ENCODE measurements around the gene ABHD16A.

Gene ABHD16A

DNA sequence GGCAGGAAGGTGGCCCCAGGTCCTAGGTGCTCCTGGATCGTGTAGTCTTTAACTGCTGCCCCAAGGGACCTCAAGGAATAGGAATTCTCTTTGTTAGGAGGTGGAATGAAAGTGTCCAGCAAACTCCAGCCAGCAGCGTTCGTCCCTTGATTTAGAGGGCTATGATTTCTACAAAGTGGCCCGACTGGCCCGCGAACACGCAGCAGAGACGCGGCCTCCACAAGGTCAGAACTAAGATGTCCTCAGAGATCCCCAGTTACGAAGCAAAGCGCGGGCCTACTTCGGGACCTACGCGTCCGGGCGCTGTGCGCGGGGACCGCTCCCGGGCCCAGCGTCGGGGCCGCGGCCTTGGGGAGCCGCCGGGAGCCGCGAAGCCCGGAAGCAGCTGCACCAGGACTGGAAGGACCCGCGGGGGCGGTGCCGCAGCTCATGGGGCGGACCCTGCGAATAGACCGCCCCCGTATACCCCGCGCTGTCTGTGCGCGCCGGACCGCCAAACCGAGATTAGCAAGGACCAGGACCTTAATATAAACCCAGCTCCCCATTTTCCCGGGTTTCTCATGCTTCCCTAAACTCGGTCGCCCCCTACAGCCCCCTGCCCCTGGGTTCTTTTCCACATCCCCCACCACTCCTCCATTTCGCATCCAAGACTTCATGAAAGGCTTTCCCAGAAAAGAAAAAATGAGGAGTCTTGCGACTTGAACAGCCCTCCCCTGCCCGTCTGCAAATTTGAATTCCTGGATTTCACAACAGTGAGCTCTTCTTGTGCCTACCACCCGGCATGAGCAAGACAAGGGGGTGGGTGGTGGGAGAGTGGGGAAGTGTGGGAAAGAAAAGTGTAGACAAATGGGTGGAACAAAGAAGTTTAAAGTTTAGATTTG lies 42.5 kb downstream of the ABHD16A start, which contains the start of gene C6orf47:
TSS of gene C6orf47 (minus strand) at position 398 of the 881 bp plus-strand sequence. CDS start 831 bp downstream, outside the sequence.
- DNase-seq: peak; percentile 71

DNA sequence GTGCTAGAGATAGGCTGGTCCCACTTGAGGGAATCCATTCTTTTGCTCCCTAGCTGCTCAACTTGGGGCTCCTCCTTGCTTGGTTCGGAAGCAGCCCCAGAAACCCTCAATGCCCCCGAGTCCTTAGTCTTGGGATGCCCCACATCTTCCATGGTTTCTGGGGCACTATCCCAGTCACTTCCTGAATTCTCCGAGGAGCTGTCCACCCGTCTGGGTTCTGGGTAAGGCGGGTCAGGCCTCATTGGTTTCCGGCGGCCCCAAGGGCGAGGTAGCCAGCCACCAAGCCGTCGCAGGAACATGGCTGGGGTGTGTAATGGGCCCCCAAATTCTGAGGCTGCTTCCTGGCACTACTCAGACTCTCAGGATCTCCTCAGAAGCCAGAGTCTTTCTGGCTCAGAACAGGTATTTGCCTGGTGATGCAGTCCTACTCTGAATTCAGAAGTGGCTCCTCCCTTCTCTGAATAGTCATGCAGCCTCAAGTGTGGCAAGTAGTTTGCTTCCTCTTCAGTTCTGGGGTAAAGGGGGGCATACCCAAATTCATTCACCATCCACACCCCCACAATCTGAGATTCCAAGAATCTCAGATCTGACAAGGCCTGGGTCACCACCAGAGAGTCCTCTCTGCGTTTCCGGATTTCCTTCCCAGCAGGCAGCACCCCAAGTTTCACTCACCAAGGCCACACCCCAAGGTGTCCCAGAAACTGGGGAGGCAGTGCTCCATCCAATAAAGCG lies 43.3 kb downstream of the ABHD16A start:
- DNase-seq: no peak

DNA sequence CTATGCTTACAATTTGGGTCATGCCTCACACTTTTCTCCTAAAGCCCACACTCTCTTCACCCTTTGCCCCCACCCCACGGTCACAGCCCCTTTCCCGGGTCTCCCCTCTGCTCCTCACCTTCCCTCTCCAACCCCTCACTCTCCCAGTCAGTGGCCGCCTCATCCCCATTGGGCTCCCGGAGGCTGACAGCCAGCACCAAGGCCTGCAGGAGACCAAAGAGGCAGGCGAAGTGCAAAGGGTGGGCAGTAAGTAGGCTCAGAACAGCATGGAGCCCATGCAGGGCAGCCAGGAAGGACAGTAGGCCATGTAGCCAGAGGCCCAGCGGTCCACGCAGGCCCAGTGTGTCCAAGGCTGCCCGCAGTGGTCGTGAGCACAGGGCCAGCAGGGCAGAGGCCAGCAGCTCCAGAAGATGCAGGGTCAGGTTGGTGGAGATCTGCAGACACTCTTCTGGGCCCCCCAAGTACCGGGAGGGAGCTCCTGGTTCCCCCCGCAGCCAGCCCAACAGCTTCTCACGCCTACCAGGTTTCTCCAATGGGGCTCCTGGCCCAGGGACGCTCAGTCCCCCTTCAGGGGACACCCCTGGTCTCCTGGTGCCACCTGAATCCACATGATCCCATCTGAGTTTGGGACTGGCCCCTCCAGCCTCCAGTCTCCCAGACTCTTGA lies 44.0 kb downstream of the ABHD16A start:
- DNase-seq: no peak

DNA sequence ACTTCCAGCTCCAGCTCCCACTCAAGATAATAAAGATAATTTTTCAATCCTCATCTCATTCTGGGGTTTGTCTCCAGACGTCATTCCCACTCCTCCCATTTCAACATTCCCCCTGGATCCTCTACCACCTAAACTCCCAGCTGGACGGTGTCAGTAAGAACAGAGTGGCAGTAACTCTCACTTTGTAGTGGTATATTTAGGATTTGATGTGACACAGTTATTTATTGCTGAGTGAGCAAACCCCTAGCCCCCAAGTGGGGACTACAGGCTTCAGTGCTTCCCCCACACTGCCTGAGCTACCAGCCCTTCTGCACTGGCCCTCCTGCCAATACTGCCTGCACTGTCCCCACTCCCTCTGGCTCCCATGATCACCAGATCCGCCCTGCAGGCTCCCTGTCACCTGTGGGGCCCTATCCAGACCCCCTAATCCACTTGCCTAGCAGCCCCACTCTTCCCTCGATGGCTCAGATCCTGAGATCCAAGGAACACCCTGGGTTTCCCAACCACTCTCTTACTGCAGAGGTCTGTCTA lies 44.9 kb downstream of the ABHD16A start:
- DNase-seq: no peak

DNA sequence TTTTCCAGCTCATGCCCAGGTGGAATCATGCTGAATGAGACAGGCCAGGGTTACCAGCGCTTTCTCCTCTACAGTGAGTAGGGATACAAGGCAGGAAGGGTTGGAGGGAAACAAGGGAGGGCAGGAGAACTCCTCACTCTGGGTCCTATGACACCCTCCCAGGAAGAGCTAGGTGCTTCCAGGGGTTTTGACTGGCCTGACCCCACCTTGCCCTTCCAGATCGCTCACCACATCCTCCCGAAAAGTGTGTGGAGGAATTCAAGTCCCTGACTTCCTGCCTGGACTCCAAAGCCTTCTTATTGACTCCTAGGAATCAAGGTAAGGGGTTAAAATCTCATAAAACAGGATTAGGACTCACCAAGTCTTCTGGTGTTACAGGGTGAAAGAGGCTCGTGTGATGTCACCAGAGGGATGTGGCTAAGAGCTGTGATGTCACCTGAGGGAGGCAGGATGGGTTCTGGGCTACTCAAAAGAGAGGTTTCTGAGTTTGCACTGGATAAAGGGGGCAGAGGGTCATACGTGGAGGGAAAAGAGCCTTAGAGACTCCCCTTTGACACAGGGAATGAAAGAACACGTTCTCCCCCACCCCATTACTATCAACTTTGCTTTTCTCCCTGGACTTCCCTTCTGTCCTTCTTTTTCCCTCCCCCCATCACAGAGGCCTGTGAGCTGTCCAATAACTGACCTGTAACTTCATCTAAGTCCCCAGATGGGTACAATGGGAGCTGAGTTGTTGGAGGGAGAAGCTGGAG lies 45.5 kb downstream of the ABHD16A start:
- no peak for DNase-seq

DNA sequence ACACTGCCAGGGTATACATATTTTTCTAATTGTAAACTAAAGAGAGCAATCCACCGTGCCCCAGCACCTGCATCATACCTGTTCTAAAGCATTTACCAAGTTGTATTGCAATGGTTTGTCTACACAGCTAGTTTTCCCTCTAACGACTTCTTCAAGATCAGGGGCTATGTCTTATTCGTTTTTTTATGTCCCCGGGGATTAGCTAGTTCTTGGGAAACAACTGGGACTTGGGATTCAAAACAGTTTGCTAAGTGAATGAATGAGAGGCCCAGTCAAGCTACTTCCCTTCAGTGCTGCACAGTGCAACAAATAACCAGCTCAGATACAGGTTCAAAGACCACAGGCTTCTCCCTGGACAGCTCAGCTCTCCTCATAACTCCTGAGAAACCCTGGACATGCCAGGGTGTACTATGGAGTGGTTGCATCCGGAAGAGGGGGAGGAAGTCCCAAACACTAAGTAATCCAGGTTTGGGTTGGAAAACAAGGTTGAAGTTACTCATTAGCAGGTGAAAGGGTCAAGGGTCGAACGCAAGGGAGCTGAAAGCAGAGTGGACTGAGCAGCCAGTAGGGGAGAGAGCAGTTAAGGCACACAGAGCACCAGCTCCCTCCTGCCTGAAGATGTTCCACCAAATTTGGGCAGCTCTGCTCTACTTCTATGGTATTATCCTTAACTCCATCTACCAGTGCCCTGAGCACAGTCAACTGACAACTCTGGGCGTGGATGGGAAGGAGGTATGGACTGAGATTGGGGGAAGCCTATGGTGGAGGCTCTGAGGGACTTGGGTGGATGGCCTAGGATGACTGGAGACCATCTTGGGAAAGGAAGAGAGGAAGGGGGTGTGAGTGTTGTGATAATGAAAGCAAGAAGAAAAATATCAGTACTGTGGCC lies 47.5 kb downstream of the ABHD16A start, which contains the start of gene APOM:
TSS of gene APOM (plus strand) at position 546 of the 889 bp plus-strand sequence. CDS start at position 619, 73 bp downstream.
- no peak for DNase-seq

DNA sequence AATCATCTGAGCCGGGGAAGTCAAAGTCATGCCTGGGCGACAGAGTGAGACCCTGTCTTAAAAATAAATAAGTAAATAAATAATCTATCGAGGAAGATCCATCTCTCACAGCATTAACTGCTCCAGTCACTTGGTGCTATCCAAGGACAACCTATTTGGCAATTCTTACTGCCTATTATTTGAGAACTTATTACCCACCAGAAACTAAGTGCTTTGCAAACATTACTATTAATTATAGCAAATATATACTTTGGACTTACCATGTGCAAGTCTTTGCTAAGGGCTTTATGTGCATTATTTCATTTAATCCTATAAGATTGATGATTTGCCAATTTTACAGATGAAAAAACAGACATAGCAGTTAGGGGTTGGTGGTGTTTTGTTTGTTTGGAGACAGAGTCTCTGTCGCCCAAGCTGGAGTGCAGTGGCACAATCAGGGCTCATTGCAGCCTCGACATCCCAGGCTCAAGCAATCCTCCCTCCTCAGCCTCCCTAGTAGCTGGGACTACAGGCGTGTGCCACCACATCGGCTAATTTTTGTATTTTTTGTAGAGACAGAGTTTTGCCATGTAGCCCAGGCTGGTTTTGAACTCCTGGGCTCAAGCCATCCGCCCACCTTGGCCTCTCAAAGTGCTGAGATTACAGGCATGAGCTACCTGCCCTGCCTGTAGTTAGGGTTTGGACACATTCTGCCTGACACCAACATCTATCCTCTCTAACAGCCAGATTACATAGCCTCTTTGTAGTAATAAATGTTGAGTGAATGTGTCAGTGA lies 48.4 kb downstream of the ABHD16A start:
- DNase-seq: no peak

DNA sequence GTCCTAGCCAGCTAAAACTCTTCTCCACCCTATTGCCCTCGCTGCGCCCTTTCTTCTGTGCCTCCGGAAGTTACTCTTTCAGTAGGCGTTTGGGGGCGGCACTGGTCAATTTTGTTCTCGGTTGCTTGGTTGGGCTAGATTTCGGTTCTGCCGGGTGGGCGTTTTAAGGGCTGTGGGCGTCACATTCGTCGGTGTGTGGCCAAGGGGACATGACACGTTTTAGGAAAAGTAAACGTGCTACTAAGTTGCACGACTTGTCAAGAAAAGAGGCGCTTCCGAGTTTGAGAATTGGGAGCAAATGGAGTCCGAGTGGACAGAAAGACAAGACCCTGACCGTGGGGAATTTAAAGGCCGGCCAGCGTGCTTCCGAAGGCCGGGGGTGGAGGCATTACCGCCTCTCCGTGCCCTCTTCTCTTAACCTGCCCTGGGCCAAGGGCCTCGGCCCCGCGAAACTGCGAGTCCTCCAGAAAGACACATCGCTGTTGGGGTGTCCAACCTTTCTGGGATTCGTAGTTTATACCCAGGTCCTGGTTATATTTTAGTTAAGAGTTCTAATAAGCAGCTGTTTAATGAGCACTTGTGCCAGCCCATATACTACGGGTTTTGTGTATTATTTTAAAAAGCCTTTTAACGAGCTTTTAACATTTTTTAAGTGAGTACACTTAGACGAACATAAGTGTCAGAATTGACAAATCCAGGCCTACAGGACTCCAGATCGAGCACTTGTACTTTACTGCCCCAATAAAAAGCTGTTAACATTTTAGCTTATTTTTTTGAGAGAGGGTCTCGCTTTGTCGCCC lies 50.0 kb downstream of the ABHD16A start:
- DNase-seq: no peak

DNA sequence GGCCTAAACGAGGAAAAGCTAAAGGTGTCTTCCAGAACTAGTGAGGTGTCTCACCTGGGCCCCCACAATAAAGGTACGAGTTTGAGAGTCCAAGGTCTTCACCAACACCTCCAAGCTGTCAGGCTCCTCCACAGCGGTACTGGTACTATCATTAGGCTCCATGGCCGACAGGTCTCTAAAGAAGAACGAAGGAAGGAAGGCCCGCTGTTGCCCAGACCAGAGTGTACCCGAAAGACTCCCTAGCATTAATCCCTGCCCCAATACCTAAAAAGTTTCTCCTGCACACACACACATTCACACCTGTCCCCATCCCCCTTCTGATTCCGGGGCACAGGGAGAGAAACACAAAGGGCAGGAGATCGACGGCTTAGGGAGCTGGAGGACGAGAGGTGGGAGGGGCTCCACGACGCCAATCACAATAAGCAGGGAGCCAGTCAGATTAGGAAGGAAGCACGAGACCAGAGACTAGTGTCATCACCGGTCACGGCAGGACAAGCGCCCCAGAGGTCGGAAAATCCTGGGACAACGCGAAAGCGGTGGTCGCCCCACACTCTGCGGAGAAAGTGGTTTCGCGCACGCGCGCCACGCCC lies 51.4 kb downstream of the ABHD16A start:
- DNase-seq: no peak

DNA sequence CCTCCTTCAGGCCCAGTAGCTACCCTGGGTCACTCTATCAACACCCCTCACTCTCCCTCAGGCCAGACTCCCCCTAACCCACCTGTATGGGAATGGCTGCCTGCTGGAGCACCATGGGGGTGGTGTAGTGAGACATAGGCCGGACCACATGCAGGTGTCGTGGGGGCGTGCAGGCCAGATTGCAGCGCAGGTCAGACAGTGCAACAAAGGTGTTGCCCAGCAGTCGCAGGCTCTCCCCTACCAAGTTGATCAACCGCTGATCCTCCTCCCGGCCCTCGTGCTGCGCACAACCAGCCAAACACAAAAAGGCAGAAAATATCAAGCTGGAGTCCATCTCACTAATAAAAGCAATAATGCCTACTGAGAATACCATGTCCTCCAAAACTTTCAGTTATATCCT lies 57.8 kb downstream of the ABHD16A start:
- DNase-seq: no peak

DNA sequence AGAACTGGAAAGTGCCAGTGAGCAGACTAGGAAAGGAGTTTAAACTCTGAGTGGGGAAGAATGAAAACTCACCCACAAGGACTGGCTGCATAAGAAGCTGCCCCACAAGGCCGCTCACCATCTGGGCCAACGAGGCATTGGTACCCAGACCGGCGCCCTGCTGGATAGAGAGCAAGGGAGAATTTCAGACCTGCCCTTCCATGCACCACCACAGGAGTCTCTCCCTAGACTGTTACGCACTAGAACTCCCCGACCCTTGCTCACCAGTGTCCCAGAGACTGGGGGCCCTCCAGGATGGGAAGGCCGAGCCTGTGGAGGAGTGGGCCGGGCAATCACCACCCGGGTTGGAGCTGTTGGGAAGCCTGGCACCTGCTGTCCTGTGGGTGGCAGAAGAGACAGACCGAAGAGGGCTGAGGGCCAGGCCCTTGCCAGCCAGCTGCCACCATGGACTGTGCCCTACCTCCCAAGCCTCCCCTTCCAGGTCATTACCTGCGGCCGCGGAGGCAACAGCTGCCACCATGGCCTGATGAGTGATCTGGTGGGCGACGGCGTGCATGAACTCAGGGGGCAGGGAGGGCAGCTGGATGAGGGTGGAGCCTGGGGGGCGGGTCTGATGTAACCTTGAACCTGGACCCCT lies 59.2 kb downstream of the ABHD16A start:
- no peak for DNase-seq

DNA sequence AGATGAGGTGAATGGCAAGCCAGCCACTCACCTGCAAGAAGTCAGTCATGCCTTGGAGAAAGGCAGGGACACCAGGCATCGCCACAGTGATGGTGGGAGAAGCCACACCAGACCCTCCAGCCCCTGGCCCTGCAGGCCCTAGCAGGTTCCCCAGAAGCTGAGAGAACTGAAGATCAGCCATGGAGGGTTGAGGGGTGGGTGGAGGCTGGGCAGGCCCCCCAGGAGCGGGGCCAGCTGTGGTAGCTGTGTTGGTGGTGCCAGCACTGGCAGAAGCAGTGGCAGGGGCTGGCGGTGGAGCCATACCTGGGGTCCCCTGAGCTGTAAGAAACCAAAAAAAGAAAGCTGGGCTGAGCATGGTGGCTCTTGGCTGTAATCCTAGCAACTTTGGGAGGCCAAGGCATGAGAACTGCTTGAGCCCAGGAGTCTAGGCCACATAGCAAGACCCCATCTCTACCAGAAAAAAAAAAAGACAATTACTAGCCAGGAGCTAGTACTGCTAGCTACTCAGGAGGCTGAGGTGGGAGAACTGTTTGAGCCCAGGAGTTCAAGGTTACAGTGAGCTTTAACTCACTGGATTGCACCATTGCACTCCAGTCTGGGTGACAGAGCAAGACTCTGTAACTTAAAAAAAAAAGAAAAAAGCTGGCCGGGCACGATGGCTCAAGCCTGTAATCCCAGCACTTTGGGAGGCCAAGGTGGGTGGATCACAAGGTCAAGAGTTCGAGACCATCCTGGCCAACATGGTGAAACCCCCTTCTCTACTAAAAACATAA lies 60.1 kb downstream of the ABHD16A start:
- DNase-seq: no peak

DNA sequence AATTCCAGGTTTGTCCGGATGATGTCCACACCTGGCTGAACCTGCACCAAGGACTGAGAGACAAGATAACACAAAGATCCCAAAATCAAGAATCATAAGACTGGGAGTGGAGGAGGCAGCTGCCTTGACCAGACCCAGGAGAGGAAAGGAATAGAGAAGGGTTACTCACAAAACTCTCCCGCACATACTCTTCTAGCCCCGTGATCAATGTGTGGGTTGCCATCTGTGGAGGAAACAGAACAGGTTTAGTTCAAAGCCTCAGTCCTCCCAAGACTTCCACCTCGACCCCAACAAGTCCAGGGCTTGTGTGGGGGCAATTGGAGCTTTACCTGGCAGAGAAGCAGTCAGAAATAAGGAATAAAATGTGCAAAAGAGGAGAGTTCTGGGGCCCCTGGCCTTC lies 61.8 kb downstream of the ABHD16A start:
- DNase-seq: no peak

DNA sequence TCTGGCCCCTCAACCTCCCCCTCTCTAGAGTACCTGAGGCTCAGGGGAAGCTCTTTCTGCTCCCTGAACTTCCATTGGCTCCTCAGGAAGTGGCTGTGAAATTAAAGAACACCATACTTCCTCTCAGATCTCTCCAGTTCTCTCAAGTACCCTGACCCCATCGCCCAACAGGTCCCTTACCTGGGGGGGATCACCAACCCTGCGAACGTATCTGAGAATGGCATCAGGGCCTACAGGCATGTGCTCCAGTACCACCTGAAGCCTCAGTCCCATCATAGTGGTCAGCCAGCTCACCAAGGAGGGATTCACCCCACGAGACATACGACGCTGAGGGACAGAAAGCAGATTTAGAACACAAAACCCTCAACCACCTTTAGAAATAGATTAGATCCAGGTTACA lies 62.5 kb downstream of the ABHD16A start:
- no peak for DNase-seq

DNA sequence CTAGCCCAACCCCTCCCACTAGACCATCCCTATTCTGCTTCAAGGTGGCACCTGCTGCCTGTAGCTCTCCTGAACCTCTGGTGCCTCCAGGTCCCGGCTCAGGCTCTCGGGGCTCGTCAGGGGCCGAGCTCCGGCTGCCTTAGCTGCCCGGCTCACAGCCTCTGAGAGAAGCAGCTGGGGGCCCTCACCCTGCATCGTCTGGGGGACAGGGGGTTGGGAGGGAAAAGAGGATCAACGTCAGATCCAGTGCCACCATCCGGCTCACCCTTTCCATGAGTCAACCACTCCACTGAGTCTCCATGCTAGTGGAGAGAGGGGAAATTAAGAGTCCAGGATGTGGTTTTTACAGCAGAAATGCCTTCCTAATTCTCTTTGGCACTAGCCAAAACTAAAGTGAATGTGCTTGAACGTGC lies 63.7 kb downstream of the ABHD16A start:
- no peak for DNase-seq

DNA sequence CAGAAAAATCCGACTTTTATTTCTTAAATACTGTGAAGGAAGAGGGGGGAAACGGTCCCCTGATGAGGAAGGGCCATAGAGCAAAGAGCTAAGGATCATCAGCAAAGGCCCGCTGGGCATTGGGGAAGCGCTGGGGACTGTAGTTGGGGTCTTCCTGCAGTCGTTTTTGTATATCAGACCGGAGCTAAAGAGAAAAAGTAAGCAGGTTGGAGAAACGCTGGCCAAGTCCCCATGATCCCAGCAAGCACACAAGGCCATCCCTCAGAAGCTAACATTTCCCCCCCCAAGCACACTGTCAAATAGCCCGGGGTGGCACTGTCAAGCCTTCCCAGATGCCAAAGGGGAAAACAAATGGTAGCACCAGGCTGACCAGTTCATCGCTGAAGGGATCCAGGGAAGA lies 64.1 kb downstream of the ABHD16A start:
- no peak for DNase-seq
